Right renal cortex interstitium (tissue), 3 donors: ENCODE data around the gene NANOS3. TPM values are rescaled to one million over a fixed set of nuclear protein-coding genes. Genes with fewer than 3 reads are reported as not detected.

Experiments used
- DNase-seq, 3 donors: peaks; one replicate each; pipeline ENCODE4 v3.0.0-alpha.2; 2013; ENCODE audit warnings: low read depth in 3 of 3, low spot score in 2 of 3
- polyA plus RNA-seq, 3 donors: library from polyadenylated mRNA; unstranded; fragments of 120-200 nt; gene quantifications; one replicate each; pipeline ENCODE4 v1.2.1, GENCODE V29; 2013; ENCODE audit not compliant: insufficient read length in 3 of 3

NANOS3 gene
- polyA plus RNA-seq, 3 donors = 0.76 to 1.1 (median 0.89) TPM

- DNase-seq = no peak
These were observed 5.9 kb downstream of the NANOS3 start for GRCh38 chr19:13882836-13883235.

DNA sequence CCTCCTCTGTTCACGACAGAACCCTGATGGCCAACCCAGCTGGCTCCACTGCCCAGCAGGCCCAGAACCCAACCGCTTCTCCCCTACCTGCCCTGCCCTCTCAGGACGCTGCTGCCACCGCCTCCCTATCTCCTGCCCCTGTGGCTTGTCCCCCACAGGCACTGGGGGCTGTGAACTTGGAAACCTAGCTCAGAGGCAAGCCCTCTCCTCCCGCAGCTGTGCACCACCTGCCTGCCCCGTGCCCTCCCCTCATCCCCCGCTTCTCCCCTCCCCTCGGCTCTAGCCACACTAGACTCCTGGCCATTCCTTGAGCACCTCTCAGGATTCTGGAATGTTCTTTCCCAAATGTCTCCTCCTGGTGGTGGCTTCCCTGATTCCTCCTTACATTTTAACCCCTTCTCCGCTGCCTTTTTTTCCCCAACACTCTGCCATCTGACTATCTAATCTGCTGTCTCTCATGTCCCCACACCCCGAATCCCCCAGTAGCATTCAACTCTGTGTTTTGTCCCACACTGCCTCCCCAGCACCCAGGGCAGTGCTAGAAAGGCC, 6.7 kb downstream of the NANOS3 start:
- no peak for DNase-seq

GRCh38 chr19:13884726-13885591, 8.0 kb downstream of the NANOS3 start:
- DNase-seq = no peak

- DNase-seq = no peak
These were observed 9.0 kb downstream of the NANOS3 start for GRCh38 chr19:13885826-13886365.

- DNase-seq = no peak
These were observed 10.1 kb downstream of the NANOS3 start for GRCh38 chr19:13887018-13887436.

DNA sequence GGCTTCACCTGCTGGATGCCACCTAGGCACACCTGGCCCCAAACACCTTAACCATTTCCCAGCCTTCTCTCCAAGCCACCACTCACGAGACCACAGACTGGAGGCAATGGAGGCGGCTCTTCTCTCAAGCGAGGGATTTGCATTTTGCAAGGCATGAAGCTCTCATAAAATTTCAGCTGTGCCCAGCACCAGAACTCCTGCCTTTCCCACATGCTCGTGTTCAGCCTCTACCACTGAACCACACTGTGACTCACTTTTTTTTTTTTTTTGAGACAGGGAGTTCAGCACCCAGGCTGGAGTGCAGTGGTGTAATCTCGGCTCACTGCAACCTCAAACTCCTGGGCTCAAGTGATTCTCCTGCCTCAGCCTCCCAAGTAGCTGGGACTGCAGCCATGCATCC, 10.6 kb downstream of the NANOS3 start:
- DNase-seq = no peak

- DNase-seq = no peak
These were observed 11.3 kb downstream of the NANOS3 start for GRCh38 chr19:13888281-13888680.

- no peak for DNase-seq
These were observed 13.2 kb downstream of the NANOS3 start for GRCh38 chr19:13890136-13890535.

GRCh38 chr19:13892870-13893269, 15.9 kb downstream of the NANOS3 start:
- DNase-seq = no peak

DNA sequence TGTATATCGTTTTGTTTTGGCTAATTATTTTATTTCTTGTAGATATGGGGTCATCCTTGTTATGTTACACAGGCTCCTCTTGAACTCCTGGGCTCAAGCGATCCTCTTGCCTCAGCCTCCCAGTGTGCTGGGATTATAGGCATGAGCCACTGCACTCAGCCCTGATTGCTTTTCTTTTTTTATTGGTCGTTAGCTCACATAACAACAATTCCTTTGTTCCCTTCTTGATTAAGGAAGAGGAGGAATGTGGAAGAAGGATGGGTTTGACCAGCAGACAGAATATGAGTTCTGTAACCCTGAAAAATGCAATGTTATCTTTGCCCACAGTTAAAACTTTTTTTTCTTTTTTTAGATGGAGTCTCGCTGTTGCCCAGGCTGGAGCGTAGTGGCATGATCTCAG, 17.6 kb downstream of the NANOS3 start:
- DNase-seq = no peak

GRCh38 chr19:13896227-13896626, 19.3 kb downstream of the NANOS3 start:
- DNase-seq = no peak

DNA sequence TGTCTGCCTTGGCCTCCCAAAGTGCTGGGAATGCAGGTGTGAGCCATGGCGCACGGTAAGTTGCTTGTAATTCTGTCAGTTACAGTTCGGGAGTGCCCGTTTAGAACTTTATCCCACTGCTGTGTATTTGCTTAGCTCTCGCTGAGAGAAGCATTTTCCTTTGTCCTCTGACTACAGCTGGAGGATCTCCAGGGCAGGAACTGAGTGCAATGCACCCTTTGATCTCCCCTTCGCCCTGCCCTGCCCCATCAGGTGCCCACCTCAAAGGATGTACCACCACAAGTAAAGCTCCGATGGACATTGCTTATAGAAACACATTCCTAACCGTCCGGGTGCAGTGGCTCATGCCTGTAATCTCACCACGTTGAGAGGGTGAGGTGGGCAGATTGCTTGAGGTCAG, 22.5 kb downstream of the NANOS3 start:
- no peak for DNase-seq

DNA sequence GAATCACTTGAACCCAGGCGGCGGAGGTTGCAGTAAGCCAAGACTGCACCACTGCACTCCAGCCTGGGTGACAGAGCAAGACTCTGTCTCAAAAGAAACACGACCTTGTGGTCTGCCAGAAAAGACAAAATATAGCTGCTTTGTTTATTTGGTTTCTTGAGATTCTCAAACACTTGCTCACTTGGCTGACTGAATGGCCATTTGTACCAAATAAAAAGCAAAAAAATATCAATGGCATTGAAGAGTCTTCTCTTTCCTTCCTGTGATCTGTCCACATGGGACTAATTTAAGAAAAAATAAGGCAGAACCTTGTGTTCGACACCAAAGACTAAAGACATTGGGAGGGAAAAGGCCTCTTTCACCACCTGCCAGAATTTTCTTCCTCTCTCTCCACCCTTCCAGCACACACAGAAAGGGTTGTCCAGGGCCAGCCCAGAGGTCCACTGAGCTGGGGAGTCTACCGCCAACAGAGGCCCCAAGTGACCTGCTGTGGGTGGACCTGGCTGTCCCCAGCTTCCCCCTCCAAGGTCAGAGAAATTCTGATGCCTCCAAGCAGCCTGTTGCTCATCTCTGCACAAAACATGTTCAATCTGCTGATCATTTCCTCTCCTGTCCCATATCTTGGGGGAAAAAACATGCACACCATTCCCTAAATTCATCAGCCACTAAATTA, 23.1 kb downstream of the NANOS3 start:
- DNase-seq = no peak

DNA sequence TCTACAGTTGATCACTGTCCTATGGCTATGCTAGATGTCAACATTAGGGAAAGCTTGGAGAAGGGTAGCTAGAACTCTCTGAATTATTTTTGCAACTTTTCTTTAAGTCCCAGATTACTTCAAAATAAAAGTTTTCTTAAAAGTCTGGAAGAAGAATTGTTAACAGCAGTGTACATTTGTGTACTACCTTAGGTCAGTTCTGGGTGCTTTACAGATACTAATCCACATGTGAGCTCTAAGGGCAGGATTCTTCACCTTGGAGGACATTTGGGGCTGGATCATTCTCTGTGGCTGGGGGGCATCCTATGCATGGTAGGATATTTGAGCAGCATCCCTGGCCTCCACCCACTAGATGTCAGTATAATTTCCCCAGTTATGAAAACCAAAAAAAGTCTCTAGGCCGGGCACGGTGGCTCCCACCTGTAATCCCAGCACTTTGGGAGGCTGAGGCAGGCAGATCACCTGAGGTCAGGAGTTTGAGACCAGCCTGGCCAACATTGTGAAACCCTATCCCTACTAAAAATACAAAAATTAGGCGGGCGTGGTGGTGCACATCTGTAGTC, 26.1 kb downstream of the NANOS3 start:
- no peak for DNase-seq

DNA sequence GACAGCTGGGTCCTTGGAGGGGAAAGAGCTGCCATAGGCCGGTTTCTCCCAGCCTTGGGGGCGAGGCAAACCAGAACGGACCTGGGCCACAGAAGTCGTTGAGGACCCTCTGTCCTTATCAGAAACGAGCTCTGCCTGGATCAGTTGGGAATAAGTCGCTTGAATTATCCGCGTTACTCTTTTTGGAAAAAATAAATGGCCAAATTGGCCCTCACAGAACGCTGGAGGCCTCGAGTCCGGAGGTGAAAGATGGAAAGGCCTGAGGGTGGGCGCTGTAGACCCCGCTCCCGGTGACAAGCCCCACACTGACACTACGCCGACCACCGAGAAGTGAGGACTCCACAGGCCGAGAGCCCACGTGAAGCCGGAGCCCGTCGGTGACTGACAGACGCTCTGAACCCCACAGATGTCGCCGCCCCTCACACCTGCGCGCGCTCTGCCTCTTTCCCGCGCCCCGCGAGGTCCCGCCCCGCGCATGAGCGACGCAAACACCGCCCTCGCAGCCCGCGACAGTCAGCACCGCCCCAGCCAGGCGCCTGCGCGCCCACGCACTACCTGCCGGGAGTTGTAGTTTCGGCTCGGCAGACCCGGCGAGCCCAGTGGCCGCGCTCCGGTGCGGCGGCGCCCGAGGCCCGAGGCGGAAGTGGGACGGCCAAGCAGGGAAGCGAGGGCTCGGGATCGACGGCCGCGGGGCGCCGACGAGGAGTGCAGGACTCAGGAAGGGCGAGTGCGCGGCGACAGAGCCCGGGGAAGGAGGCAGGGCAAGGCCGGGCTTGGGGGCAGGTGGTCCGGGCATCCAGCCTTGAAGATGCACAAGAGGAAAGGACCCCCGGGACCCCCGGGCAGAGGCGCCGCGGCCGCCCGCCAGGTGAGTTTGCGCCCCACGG, 28.9 kb downstream of the NANOS3 start, which contains the start of the genes BRME1 and CC2D1A:
BRME1 (minus strand) TSS at position 484 of the 887 bp plus-strand sequence. CDS start 1,225 bp downstream, outside the sequence.
CC2D1A (plus strand) TSS at position 568 of the 887 bp plus-strand sequence; CDS start at position 809, 241 bp downstream.
- peak; percentile 31 to 76 (median 73) for DNase-seq

DNA sequence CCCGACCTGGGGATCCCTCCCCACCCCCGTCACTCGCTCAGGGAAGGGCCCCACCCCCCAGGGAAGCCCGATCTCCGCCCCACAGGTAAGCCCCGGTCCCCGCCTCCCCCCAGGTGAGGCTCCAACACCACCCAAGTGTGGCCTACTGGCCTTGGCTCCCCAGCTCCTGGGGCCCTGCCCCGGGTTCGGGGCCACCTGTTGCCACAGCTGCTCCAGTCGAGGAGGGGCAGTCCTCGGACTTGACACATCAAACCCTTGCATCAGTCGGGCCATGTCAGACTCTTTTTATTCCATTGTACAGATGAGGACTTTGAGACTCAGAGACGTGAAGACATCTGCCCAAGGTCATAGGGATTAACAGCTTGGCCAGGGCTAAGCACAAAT, 29.6 kb downstream of the NANOS3 start:
- DNase-seq = no peak

DNA sequence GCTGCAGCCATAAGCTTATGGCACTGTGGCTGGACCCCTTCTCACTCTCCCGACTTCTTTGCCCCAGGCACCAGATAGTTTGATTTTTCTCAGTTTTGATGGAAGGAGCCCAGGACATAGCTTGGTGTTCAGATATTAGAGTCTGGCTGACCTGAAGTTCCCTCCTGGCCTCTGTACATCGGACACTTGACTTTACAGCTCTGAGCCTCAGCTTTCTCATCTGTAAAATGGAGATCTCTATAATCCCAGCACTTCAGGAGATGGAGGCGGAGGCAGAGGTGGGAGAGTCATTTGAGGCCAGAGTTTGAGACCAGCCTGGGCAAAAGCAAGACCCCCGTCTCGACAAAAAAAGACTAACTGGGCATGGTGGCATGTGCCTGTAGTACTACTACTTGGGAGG, 30.0 kb downstream of the NANOS3 start:
- no peak for DNase-seq

- DNase-seq = no peak
These were observed 31.7 kb downstream of the NANOS3 start for GRCh38 chr19:13908674-13909073.

GRCh38 chr19:13909430-13909829, 32.5 kb downstream of the NANOS3 start:
- DNase-seq = no peak

GRCh38 chr19:13913352-13913751, 36.4 kb downstream of the NANOS3 start:
- no peak for DNase-seq
